GM12801 (cell line): Measurements from ENCODE around the gene BCO2.

Experiments
- CTCF ChIP-seq: IDR thresholded peaks from one replicate; pipeline ENCODE4 v1.5.1; 2011; ENCODE audit warnings: control low read depth; ENCODE audit not compliant: insufficient read length; ENCODE audit errors: extremely low read depth

Gene BCO2

GRCh38 chr11:112228706-112229105 lies 53.4 kb downstream of the BCO2 start:
- TF ChIP-seq CTCF = no peak

DNA sequence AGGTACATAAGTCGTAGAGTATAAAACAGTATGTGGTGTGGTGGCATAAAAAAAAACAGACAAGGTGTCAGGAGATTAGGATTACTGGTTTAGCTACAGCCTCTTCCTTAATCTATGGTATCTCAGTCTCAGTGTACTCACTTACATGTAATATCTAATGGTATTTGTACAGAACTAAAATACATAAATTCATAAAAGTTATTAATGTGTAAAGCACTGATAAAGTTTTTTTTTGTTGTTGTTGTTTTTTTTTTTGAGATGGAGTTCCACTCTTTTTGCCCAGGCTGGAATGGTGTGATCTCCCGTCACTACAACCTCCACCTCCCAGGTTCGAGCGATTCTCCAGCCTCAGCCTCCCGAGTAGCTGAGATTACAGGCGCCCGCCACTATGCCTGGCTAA lies 53.8 kb downstream of the BCO2 start:
- TF ChIP-seq CTCF = no peak

- no peak for TF ChIP-seq CTCF
Measured at GRCh38 chr11:112229746-112230433, 54.6 kb downstream of the BCO2 start.

- TF ChIP-seq CTCF = no peak
Measured at GRCh38 chr11:112231952-112232351, 56.6 kb downstream of the BCO2 start.

GRCh38 chr11:112235750-112236390 lies 60.6 kb downstream of the BCO2 start:
- TF ChIP-seq CTCF = no peak

- no peak for TF ChIP-seq CTCF
Measured at GRCh38 chr11:112237451-112237850, 62.1 kb downstream of the BCO2 start.

DNA sequence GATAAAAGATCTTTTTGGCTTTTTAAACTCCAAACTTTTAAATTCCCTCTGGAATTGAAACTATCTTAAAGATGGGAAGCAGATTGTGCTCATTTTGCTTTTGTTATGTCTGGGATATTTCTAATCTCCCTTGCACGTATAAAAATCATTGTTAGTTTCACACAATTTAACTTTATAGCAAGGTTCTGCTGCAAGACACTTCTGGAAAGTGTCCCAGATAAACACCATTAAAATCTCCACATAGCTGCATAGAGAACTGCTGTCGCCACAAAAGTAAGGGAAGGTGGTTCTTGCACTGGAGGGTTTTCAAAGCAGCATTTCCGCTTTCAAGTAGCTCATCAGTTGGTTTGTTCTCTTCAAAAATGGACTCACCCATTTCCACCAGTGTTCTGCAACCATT lies 62.7 kb downstream of the BCO2 start:
- TF ChIP-seq CTCF = no peak
